DMS114 treated with DMSO at 0.1 percent for 48 hours (cell line): ENCODE measurements around the gene CAMTA2.

ENCODE experiments used
- DNase-seq: peaks from one replicate; lab custom pipeline; 2025; ENCODE audit not compliant: unreplicated experiment; lab: John Stamatoyannopoulos, UW

CAMTA2 gene

DNA sequence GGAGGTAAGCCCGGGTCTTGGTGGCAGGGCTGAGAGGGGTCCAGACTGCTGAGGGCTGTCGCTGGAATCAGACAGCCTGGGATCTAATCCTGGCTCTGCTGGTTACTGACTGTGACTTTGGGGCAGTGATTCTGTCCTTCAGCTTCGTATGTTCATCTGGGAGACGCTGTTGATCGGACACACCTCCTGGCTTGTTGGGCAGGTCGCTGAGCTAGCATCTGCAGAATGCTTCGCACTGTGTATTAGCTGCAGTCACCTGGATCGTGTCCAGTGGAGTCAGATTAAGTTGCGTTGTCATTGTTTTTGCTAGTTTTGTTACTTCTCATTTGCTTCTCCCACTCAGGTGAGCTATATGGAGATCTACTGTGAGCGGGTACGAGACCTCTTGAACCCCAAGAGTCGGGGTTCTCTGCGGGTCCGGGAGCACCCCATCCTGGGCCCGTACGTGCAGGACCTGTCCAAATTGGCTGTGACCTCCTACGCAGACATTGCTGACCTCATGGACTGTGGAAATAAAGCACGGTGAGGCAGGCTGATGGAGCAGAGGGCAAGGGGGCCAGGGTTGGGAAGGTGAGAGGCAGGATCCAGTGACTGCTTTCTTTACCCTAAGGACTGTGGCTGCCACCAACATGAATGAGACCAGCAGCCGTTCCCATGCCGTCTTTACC, 14.8 kb upstream of the CAMTA2 start:
- DNase-seq, result no peak

GRCh38 chr17:5000237-5000639, 12.8 kb upstream of the CAMTA2 start:
- DNase-seq, result no peak

- no peak for DNase-seq
These were observed 12.1 kb upstream of the CAMTA2 start for GRCh38 chr17:4999430-5000093.

GRCh38 chr17:4998732-4999429, 11.4 kb upstream of the CAMTA2 start:
- DNase-seq, result no peak

DNA sequence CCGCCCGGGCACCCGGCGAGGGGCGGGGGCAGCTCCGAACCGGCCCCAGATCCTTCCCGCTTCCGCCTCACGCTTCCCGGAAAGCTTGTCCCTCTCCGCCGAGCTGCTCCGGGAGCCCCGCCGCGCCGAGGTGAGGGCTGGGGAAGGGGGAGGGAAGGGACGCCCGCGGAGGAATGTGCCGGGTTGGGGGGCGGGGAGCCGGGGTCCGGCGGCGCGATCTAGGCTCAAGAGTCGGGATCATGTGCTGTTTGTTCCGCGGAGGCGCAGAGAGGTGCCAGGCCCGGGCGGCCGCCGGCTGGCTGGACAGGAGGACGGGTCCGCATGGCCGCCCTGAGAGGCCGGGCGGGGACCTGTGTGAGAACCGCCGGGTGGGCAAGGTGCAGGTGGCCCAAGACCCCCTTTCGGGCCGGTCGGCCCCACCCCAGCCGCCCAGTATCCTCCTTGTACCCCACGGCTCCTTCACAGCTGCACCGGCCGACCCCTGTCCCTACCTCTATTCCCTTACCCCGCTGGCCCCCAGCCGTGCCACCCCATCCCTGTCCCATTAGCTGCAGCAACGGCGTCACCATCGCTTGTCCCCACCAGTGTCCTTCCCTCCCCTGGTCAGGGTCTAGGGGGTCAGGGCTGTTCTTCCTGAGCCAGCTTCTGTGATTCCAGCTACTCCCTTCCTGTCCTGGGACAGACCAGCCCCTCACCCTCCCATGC, 10.7 kb upstream of the CAMTA2 start:
- no peak for DNase-seq

DNA sequence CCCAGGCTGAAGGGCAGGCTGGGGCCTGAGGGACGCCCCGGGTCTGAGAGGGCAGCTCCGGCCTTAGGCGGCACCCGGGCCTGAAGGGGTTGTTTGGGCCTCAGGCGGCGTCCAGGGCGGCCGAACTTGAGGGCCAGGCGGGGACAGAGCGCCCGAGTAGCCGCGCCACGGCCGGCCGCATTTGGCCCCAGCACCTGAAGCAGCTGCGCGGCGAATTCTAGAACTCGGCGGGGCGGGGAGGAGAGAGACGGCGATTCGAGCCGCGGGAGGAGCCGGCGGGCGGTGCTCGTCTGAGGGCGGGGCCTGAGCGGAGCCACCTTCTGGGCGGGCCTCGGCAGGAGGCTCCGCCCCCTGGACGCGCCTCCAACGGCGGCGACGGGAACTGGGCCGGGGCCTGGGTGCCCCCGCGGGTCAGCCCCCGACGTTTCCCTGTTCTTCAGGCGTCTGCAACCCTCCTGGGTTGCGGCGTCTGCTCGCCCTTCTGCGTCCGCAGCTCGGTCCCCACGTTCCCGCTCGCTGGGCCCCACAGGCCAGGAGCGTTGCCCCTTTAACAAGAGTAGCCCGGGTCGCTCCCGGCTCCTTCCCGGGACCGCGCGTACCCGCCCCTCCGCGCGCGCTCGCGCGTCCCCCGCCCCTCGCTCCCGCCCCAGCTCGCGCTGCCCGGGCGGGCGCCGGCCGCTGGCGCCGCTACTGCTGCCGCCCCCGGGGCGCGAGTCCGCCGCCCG, 10.0 kb upstream of the CAMTA2 start, which contains the start of the genes INCA1 and KIF1C:
Gene INCA1, minus strand, starts transcription at position 221 of the 725 bp plus-strand sequence. CDS start 3,085 bp downstream, outside the sequence.
Gene KIF1C, plus strand, starts transcription at position 649 of the 725 bp plus-strand sequence. CDS start 2,297 bp downstream, outside the sequence.
- DNase-seq, result peak; percentile 70

DNA sequence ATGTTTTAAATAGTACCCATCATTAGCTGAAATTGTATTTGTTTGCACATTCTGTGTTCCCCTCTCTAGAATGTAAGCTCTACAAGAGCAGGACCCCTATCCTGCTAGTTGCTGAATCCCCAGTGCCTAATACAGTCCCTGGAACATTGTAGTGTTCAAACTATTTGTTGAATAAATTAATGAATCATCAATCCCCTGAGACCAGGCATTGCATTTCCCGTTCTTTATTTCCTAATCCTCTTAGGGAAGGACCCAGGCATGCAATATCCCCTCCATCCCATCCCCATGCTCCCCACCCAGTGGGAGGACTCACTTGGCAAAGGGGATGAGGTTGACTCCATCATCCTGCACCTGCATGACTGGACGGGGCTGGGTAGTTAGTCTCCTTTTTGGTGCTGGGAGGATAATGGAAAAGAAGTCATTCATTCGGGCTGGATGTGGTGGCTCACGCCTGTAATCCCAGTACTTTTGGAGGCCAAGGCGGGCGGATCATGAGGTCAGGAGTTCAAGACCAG, 6.7 kb upstream of the CAMTA2 start:
- no peak for DNase-seq

DNA sequence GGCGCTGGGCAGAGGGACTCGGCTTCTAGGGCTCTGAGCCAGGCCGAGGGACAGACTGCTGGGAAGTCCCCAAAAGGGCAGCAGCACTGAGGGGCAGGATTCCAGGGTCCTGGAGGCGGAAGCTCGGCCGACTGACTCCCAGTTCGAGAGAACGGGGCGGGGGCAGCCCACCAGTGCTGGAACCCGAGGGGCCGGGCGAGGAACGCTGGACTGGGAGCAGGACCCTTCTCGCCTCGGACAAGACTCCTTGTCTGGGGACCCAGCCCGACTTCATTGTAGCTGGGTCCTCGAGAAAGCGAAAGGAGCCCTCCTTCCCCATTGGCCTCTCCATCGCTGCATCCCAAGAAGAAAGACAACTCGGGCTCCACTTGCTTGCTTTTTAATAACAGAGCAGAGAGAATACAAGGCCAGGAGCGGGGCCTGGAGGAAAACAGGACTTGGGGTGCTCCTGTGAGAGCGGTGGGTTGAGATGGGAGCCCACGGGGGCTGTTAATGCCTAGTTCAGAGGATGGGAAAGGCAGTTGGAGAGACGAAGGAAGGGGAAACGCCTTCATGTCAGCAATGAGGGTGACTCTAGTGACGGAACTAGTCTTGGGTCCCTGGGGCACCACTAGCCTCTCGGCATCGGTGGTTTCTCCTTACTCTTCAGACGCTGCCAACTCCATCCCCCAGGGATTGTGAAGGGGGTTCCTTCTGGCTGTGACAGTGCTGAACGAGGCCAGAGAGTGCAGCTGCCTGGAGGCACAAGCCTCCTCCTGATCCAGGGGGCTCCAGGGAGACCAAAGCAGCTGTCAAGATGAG, 492 bp upstream of the CAMTA2 start:
- DNase-seq, result no peak

DNA sequence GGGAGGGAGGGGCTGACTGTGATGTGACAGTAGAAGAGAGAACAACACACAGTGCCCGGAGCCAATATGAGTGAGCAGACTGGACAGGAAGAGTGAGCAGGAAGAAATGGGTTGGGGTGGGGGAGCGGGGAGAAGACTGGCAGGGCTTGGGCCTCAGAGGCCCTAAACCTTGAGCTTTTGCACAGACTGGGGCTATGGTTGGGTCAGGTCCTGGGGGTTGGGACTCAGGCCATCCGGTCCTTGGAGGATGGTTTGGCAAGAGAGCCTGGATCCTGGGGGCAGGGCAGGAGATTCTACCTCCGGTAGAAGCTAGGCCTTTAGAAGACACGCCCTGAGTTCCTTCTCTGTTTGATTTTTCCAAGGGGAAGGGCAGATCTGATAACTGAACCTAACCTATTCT, 1.1 kb downstream of the CAMTA2 start:
- no peak for DNase-seq

DNA sequence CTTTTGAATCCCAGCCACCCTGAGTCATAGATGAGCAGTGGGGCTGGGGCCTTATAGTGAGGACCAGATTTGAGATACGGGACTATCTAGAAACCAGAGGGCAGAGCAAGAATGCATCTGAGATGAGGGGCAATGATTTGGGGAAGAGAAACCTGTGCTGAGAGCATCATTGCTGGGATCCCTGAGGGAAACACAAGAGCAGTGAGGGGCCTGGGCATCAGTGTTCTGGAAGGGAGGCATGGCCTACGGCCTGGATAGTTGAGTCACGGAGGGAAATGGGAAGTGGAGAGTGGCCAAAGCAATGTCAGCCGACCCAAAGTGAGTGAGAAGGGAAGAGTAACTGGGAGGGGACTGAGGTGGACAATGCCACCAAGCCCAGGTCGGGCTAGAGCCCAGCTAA, 5.2 kb downstream of the CAMTA2 start:
- no peak for DNase-seq

DNA sequence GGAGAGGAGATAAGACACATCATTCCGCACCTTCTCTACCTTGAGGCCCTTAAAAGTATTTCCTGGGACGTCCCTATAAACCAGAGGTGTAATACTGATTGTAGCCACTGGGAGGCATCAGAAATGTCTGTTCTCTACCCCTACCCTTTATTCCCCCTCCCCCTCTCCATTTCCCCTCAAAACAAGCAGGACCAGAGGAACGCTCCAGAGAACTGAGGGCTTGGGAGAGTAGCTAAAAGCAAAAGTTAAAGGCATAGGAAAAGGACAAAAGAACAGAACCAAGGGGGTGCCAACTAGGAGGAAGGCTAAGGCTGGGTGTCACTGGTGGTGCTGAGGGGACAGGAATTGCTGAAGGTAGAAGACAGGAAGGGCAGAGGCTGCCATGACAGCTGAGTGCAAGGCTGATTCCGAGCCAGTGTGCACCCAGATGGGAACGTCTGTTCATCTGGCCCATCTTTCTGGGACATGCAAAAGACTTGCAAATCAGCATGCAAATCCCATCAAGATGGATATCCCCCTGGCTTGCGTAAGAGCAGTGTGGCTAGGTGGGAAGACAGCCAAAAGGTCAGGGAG, 6.7 kb downstream of the CAMTA2 start:
- peak; percentile 17 for DNase-seq

GRCh38 chr17:4978726-4979125, 8.7 kb downstream of the CAMTA2 start:
- no peak for DNase-seq

DNA sequence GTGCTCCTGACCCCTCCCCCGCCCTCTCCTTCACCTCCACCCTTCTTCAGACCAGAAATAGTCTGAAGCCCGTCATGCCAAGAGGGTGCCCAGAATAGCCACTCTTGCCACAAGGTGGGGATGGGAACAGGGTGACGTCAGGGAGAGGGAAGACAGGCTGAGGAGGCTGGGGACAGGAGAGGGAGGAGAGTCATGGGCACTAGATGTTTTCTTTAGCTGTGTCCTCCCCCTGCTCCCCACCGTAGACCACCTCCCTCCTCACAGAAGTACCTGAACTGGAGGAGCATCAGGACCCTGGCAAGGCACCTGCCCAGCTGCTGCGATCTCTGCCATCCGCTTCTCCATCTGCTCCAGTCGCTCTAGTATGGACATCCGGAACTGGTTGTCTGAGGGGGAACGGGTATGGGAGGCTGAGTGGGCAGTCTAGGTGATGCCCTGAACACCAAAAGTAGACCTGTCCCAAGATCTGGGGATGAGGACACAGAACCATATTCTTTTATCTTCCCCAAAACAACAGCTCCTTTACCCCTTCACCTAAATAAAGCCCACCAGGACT, 13.3 kb downstream of the CAMTA2 start:
- DNase-seq, result no peak

GRCh38 chr17:4973256-4974114, 14.0 kb downstream of the CAMTA2 start:
- DNase-seq, result no peak

GRCh38 chr17:4972752-4973151, 14.7 kb downstream of the CAMTA2 start:
- DNase-seq, result no peak

DNA sequence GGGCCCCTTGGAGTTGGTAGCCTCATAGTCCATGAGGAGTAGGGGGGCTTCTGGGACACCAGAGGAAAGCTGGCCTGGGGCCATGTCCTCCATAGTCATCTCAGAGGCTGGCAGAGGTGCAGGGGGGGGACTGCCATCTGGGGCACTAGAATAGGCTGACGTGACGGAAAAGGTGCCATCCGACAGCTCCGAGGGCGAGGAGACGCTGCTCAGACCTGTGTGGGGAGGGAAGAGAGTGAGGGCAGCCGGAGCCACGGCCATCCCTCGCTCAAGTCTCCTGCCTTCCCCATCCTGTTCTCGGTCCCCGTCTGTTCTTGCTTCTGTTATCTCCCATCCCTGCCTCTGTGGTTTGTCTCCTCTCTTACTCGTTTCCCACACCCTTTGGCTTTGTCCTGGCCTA, 15.2 kb downstream of the CAMTA2 start:
- DNase-seq, result no peak

- DNase-seq, result no peak
These were observed 15.6 kb downstream of the CAMTA2 start for GRCh38 chr17:4971826-4972225.

DNA sequence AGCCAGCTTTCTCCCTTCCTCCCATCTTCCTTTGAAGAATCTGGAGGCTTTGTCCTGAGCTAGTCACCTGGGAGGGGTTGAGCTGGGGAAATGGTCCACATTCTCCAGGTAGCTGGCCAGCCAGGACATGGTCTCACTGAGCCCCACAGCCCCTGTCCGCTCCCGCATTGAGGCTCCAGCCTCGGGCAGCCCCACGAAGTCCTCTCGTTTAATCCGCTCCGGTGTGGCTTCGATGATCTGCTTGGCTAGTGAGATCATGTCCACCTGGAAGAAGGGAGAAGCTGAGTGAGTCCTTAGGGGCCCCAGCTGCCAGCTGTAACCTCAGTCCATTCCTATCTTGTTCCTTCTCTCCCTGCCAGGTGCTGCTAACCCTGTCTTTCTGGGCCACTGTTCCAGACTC, 17.2 kb downstream of the CAMTA2 start:
- no peak for DNase-seq
